ENCODE measurements around the gene ATXN7L1.

GRCh38 chr7:105805447-105806019, 70.9 kb downstream of the ATXN7L1 start:
- TF ChIP-seq EP300 (IDR thresholded peaks at IDR 0.05; ENCODE audit: borderline replicate concordance in 1 of 2, low read depth in 1 of 2, low read length in 1 of 2), result no peak
- no peak for TF ChIP-seq CTCF (IDR thresholded peaks at IDR 0.05)
- no peak for TF ChIP-seq TAF1 (IDR thresholded peaks at IDR 0.05; ENCODE audit: borderline replicate concordance, low read depth, low read length)
- no peak for TF ChIP-seq CHD2 (IDR thresholded peaks at IDR 0.05; ENCODE audit: low read length, partially characterized antibody)
- no peak for TF ChIP-seq RAD21 (IDR thresholded peaks at IDR 0.05; ENCODE audit: low read length)

Measured in SK-N-SH (cell line).